ENCODE results near the gene HOXB6.

The HOXB6 gene

DNA sequence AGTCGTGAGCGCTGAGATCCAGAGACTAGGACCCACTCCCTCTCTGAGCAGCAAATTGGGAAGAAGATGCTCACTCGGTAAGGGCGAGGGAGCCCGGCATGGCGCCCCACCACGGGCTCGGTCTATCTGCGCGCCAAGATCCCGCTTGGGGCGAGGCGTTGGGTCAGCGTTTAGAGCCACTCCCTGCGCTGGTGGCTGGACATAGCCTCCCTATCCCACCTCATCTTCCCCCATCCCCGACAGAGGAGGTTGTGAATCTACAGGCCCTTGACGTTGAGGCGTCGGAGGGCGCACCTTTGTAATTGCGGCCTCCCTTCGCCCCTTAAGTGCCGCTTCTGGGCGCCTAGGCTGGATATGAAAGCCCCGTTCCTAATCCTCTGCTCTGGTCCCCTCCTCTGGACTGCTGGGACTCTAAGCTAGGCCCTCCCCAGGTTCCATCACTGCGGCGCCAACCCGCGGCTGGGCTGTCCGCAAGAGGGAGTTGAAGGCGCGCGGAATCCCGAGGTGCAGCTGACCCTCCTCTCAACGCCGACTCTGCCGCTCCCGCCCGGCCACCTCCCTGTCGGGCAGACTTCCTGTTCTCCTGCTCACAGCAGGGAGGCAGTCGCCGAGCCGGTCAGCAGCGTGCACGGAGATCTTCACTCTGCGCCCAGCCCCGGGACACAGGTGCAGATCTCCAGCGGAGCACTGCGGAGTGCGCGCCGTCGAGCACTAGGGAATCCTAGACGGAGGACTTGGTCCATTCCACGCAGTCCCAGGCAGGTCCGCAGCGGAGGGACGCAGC is 37.5 kb upstream of the HOXB6 start:
- no peak overlapping the region for H3K9ac ChIP-seq (ENCODE audit: low read length)
- DNase-seq (ENCODE audit: low read depth) = no peak
- no peak overlapping the region for H3K4me3 ChIP-seq (ENCODE audit: low read length)
- peaks cover 5% of the 10 kb centered on the region for H3K9me3 ChIP-seq (ENCODE audit: control insufficient read depth, low read length)
- no peaks in the 10 kb centered on the region for H3K4me1 ChIP-seq (ENCODE audit: control insufficient read depth, insufficient read depth, low read length)
- H3K36me3 ChIP-seq (ENCODE audit: control insufficient read depth, insufficient read depth, low read length, severe bottlenecking) = no peaks in the 10 kb centered on the region
- H3K27me3 ChIP-seq (replicated peaks; ENCODE audit: control insufficient read depth, insufficient read depth, low read length) = peaks cover 91% of the 10 kb centered on the region

DNA sequence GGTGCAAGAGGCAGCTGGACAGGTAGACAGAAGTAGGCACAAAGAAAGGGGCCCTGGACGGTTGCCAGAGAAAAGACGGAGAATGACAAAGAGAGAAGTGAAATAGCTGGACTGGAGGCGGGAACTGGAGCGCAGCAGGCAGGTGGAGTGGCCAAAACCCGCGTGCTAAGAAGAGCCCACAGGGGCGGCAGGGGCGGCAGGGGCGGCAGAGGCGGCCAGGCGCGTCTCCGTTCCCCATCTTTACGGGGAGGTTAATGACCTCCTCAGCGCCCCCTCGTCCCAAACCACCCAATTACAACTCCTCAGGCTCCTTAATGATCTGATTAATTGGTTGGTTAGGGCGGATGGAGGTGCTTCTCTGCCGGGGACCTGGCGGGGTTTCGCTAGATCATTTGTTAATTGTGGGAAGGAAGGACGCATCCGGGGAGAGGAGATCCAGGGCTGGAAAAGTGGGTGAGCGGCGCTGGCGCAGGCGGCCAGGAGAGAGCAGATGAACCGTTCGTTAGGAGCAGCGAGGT is 36.8 kb upstream of the HOXB6 start:
- Histone ChIP-seq H3K27me3 (replicated peaks; ENCODE audit: control insufficient read depth, insufficient read depth, low read length) (peaks cover 94% of the 10 kb centered on the region), H3K9me3 (ENCODE audit: control insufficient read depth, low read length) (peaks cover 5% of the 10 kb centered on the region), H3K4me1 (ENCODE audit: control insufficient read depth, insufficient read depth, low read length) (no peaks in the 10 kb centered on the region), H3K4me3 (ENCODE audit: low read length) (no peak overlapping the region), H3K36me3 (ENCODE audit: control insufficient read depth, insufficient read depth, low read length, severe bottlenecking) (no peaks in the 10 kb centered on the region), H3K9ac (ENCODE audit: low read length) (no peak overlapping the region)
- no peak for DNase-seq (ENCODE audit: low read depth)

DNA sequence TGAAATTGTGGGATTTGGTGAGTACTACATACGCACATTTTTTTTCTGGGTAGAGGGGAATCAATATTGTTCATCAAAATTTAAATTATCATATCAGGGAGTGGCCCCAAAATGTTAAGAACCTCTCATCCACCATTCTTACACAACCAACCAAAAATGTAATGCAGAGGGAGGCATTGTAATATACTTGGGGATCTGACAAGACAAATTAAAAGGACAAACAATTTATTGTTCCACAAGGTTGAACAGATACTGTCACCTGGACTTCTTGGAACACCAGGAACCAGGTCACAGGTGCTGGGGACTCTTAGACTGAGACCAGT is 36.0 kb upstream of the HOXB6 start:
- peaks cover 5% of the 10 kb centered on the region for H3K9me3 ChIP-seq (ENCODE audit: control insufficient read depth, low read length)
- no peak overlapping the region for H3K9ac ChIP-seq (ENCODE audit: low read length)
- H3K36me3 ChIP-seq (ENCODE audit: control insufficient read depth, insufficient read depth, low read length, severe bottlenecking) = no peaks in the 10 kb centered on the region
- no peak overlapping the region for H3K4me3 ChIP-seq (ENCODE audit: low read length)
- no peaks in the 10 kb centered on the region for H3K4me1 ChIP-seq (ENCODE audit: control insufficient read depth, insufficient read depth, low read length)
- DNase-seq (ENCODE audit: low read depth) = no peak
- peaks cover 96% of the 10 kb centered on the region for H3K27me3 ChIP-seq (replicated peaks; ENCODE audit: control insufficient read depth, insufficient read depth, low read length)

DNA sequence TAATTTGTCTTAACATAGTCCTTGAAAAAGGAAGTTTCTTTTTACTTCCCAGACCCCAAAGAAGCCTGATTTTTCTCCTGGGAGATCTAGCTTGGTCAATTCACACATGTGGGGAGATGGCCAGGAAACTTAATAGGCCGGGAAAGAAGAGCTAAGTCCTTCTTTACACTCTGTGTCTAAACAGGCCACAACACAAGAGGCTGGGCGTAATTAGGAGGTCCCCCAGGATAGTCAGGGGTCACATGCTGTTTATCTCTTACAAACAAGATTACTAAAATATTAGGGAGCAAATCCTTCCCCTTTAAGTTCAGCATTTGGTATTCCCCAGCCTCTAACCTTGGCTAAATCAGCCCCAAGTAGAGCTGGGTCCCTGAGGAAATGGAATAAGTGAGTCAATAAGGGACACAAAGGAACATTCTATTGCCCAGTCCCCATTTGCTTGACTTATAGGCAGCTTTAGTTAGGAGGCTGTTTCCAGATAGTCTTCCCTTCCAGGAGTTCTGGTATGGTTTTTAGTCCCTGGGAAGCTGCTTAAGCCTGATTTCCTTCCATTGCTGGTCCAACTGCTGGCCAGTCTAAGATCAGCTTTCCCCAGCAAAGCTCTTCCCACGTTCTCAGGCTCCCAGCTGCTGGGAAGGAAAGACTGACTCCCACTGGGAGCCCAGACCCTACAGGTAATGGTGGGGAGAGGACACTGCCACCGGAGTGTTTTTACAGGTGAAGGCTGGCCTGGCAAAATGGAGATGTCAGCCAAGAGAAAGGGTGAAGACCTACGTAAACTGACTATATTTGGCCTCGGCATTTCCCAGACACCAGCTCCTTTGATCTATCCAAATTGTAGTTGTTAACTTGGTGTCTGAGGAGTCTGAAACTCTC is 35.4 kb upstream of the HOXB6 start:
- H3K4me3 ChIP-seq (ENCODE audit: low read length) = no peak overlapping the region
- H3K27me3 ChIP-seq (replicated peaks; ENCODE audit: control insufficient read depth, insufficient read depth, low read length) = peaks cover 96% of the 10 kb centered on the region
- H3K4me1 ChIP-seq (ENCODE audit: control insufficient read depth, insufficient read depth, low read length) = no peaks in the 10 kb centered on the region
- H3K9me3 ChIP-seq (ENCODE audit: control insufficient read depth, low read length) = peaks cover 5% of the 10 kb centered on the region
- no peak overlapping the region for H3K9ac ChIP-seq (ENCODE audit: low read length)
- DNase-seq (ENCODE audit: low read depth) = no peak
- no peaks in the 10 kb centered on the region for H3K36me3 ChIP-seq (ENCODE audit: control insufficient read depth, insufficient read depth, low read length, severe bottlenecking)

GRCh38 chr17:48639136-48639535 is 34.4 kb upstream of the HOXB6 start:
- Histone ChIP-seq H3K9me3 (ENCODE audit: control insufficient read depth, low read length) (peaks cover 5% of the 10 kb centered on the region), H3K4me3 (ENCODE audit: low read length) (no peak overlapping the region), H3K4me1 (ENCODE audit: control insufficient read depth, insufficient read depth, low read length) (no peaks in the 10 kb centered on the region), H3K27me3 (replicated peaks; ENCODE audit: control insufficient read depth, insufficient read depth, low read length) (peaks cover 96% of the 10 kb centered on the region), H3K9ac (ENCODE audit: low read length) (no peak overlapping the region), H3K36me3 (ENCODE audit: control insufficient read depth, insufficient read depth, low read length, severe bottlenecking) (no peaks in the 10 kb centered on the region)
- DNase-seq (ENCODE audit: low read depth) = no peak

GRCh38 chr17:48637323-48638260 is 32.8 kb upstream of the HOXB6 start:
- no peak overlapping the region for H3K4me3 ChIP-seq (ENCODE audit: low read length)
- peaks cover 97% of the 10 kb centered on the region for H3K27me3 ChIP-seq (replicated peaks; ENCODE audit: control insufficient read depth, insufficient read depth, low read length)
- no peak overlapping the region for H3K9ac ChIP-seq (ENCODE audit: low read length)
- DNase-seq (ENCODE audit: low read depth) = no peak
- H3K4me1 ChIP-seq (ENCODE audit: control insufficient read depth, insufficient read depth, low read length) = no peaks in the 10 kb centered on the region
- H3K9me3 ChIP-seq (ENCODE audit: control insufficient read depth, low read length) = peaks cover 5% of the 10 kb centered on the region
- no peaks in the 10 kb centered on the region for H3K36me3 ChIP-seq (ENCODE audit: control insufficient read depth, insufficient read depth, low read length, severe bottlenecking)

DNA sequence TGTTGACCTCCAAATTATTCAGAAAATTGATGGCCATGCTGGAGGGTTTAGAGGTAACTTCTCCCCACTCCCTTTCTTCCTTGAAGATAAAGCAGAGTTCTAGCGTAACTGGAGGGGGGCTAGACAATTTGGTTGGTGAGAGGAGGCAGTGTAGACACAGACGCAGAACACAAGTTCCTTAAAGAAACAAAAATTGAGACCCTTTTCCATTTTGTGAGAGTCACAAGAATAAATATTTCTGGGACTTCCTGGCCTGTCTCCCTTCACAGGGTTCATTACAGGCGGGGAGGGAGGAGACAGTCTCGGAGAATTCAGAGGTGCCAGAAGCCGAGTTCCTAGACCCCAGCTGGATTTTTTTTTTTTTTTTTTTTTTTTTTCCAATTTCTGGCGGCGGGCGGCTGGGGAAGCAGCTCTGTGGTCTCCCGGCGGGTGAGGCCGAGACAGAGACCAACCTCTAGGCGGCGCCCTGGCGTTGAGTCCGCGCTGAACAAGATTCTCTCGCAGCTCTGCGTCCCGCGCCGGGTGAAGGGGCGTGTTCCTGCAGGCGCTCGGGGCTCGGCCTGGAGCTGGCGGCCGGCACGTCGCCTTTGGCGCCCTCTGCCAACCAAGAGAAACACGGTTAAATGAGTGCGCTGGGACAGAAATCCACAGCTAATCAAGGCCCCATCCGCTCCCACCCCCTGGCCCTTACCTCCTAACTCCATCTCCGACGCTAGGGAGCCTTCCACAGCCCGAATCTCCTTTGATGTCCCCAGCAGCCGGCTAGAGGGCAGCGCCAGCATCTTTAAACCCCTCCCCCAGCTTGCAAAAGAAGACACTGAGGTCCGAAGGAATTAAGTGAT is 31.6 kb upstream of the HOXB6 start:
- peaks cover 97% of the 10 kb centered on the region for H3K27me3 ChIP-seq (replicated peaks; ENCODE audit: control insufficient read depth, insufficient read depth, low read length)
- H3K9me3 ChIP-seq (ENCODE audit: control insufficient read depth, low read length) = peaks cover 5% of the 10 kb centered on the region
- no peaks in the 10 kb centered on the region for H3K4me1 ChIP-seq (ENCODE audit: control insufficient read depth, insufficient read depth, low read length)
- no peaks in the 10 kb centered on the region for H3K36me3 ChIP-seq (ENCODE audit: control insufficient read depth, insufficient read depth, low read length, severe bottlenecking)
- H3K4me3 ChIP-seq (ENCODE audit: low read length) = no peak overlapping the region
- no peak overlapping the region for H3K9ac ChIP-seq (ENCODE audit: low read length)
- peak; percentile 60 for DNase-seq (ENCODE audit: low read depth)

GRCh38 chr17:48634493-48635208 is 29.9 kb upstream of the HOXB6 start:
- Histone ChIP-seq H3K27me3 (replicated peaks; ENCODE audit: control insufficient read depth, insufficient read depth, low read length) (peaks cover 97% of the 10 kb centered on the region), H3K36me3 (ENCODE audit: control insufficient read depth, insufficient read depth, low read length, severe bottlenecking) (no peaks in the 10 kb centered on the region), H3K4me3 (ENCODE audit: low read length) (no peak overlapping the region), H3K9me3 (ENCODE audit: control insufficient read depth, low read length) (no peaks in the 10 kb centered on the region), H3K9ac (ENCODE audit: low read length) (no peak overlapping the region), H3K4me1 (ENCODE audit: control insufficient read depth, insufficient read depth, low read length) (no peaks in the 10 kb centered on the region)
- no peak for DNase-seq (ENCODE audit: low read depth)

- H3K4me3 ChIP-seq (ENCODE audit: low read length) = no peak overlapping the region
Measured at GRCh38 chr17:48633266-48633677, 28.5 kb upstream of the HOXB6 start.

More at GRCh38 chr17:48633266-48633677, 28.5 kb upstream of the HOXB6 start:
- Histone ChIP-seq H3K27me3 (replicated peaks; ENCODE audit: control insufficient read depth, insufficient read depth, low read length) (peaks cover 96% of the 10 kb centered on the region), H3K4me1 (ENCODE audit: control insufficient read depth, insufficient read depth, low read length) (no peaks in the 10 kb centered on the region), H3K9me3 (ENCODE audit: control insufficient read depth, low read length) (no peaks in the 10 kb centered on the region), H3K9ac (ENCODE audit: low read length) (no peak overlapping the region), H3K36me3 (ENCODE audit: control insufficient read depth, insufficient read depth, low read length, severe bottlenecking) (no peaks in the 10 kb centered on the region)
- no peak for DNase-seq (ENCODE audit: low read depth)
